Lower lobe of right lung (tissue), 2 donors: Measurements from ENCODE around the gene AHR. TPM values are rescaled to one million over a fixed set of nuclear protein-coding genes. Genes with fewer than 3 reads are reported as not detected.

Source experiments
- ATAC-seq, 2 donors: fragments of 200-7000 bp; cut with Tn5 transposase; one replicate each; pipeline ENCODE4 v1.9.1; 2020 to 2022; ENCODE audit warnings: mild to moderate bottlenecking in 2 of 2, moderate library complexity in 2 of 2
- DNase-seq: peaks from one replicate; pipeline ENCODE4 v3.0.0-alpha.2; 2020
- H3K27ac ChIP-seq: fragments of 200-600 bp; one replicate; pipeline ENCODE4 v1.8.0; 2022
- H3K27me3 ChIP-seq: fragments of 200-600 bp; one replicate; pipeline ENCODE4 v1.8.0; 2022; ENCODE audit warnings: low read depth
- H3K36me3 ChIP-seq: fragments of 200-600 bp; one replicate; pipeline ENCODE4 v1.8.0; 2022; ENCODE audit warnings: mild to moderate bottlenecking
- H3K4me1 ChIP-seq: fragments of 200-600 bp; one replicate; pipeline ENCODE4 v1.8.0; 2022
- H3K4me3 ChIP-seq: fragments of 200-600 bp; one replicate; pipeline ENCODE4 v1.8.0; 2022; ENCODE audit warnings: mild to moderate bottlenecking
- H3K9me3 ChIP-seq: fragments of 200-600 bp; one replicate; pipeline ENCODE4 v1.8.0; 2022
- intact Hi-C: fragments of 100-400 bp; cut with DNase I; formaldehyde crosslinking; loops from one replicate; pipeline ENCODE4 v1.11.0; 2022
- total RNA-seq: library from RNA; stranded (reverse); fragmentation: NEBNext Ultra II Directional; extraction: Animal tissue kit (Norgen Biotek cat#: 25700); gene quantifications from one replicate; pipeline ENCODE4 v1.2.1, GENCODE V29; 2021
- TF ChIP-seq, protein P1 (sequence below): fragments of 200-600 bp; IDR thresholded peaks from one replicate; pipeline ENCODE4 v1.8.0; 2022; ENCODE audit warnings: antibody characterized with exemption, mild to moderate bottlenecking
- donor health status: DM: no; HTN: yes; CAD: no; lungs with severe emphysema.

Gene AHR
- total RNA-seq, 1 donor from 2014 or later = 132 TPM

- no peaks in the 10 kb centered on the region for H3K36me3 ChIP-seq
- intact Hi-C loops = loop anchor here (2.0 kb wide), 1 partner anchor 317 kb away; no protein-coding TSS in a partner anchor
- H3K27ac ChIP-seq = peak overlapping the region; percentile 99
- TF ChIP-seq, protein P1, sequence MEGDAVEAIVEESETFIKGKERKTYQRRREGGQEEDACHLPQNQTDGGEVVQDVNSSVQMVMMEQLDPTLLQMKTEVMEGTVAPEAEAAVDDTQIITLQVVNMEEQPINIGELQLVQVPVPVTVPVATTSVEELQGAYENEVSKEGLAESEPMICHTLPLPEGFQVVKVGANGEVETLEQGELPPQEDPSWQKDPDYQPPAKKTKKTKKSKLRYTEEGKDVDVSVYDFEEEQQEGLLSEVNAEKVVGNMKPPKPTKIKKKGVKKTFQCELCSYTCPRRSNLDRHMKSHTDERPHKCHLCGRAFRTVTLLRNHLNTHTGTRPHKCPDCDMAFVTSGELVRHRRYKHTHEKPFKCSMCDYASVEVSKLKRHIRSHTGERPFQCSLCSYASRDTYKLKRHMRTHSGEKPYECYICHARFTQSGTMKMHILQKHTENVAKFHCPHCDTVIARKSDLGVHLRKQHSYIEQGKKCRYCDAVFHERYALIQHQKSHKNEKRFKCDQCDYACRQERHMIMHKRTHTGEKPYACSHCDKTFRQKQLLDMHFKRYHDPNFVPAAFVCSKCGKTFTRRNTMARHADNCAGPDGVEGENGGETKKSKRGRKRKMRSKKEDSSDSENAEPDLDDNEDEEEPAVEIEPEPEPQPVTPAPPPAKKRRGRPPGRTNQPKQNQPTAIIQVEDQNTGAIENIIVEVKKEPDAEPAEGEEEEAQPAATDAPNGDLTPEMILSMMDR = no peak
- no peaks in the 10 kb centered on the region for H3K9me3 ChIP-seq
- peak overlapping the region; percentile 90 for H3K4me3 ChIP-seq
- no peak for ATAC-seq
- no peaks in the 10 kb centered on the region for H3K27me3 ChIP-seq
- H3K4me1 ChIP-seq = peaks cover 45% of the 10 kb centered on the region
- no peak for DNase-seq
These were observed 1.6 kb downstream of the AHR start for GRCh38 chr7:17300012-17300411.

DNA sequence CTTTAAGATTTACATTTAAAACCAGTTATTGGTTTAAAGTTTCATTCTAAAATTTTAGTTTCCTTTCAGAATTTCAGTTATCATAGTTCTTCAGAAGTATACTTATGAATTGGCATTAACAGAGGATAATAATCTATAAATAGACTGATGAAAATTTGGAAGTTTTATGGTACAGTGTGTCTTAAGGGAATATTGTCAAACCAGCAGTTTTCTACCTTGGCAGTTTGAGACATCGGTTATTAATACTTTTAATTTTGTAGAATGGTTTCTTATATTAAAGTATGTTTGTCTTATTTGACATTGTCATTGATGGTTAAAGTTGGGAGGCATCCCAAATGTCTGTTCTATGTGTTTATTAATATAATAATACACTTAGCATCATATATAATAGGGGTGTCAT is 2.0 kb downstream of the AHR start:
- no peaks in the 10 kb centered on the region for H3K36me3 ChIP-seq
- no peak for DNase-seq
- H3K4me1 ChIP-seq = peaks cover 49% of the 10 kb centered on the region
- H3K27me3 ChIP-seq = no peaks in the 10 kb centered on the region
- TF ChIP-seq, protein P1 = no peak
- peak overlapping the region; percentile 99 for H3K27ac ChIP-seq
- H3K4me3 ChIP-seq = peak overlapping the region; percentile 90
- H3K9me3 ChIP-seq = no peaks in the 10 kb centered on the region
- no peak for ATAC-seq
- intact Hi-C loops = loop anchor here (2.0 kb wide), 1 partner anchor 318 kb away; no protein-coding TSS in a partner anchor

DNA sequence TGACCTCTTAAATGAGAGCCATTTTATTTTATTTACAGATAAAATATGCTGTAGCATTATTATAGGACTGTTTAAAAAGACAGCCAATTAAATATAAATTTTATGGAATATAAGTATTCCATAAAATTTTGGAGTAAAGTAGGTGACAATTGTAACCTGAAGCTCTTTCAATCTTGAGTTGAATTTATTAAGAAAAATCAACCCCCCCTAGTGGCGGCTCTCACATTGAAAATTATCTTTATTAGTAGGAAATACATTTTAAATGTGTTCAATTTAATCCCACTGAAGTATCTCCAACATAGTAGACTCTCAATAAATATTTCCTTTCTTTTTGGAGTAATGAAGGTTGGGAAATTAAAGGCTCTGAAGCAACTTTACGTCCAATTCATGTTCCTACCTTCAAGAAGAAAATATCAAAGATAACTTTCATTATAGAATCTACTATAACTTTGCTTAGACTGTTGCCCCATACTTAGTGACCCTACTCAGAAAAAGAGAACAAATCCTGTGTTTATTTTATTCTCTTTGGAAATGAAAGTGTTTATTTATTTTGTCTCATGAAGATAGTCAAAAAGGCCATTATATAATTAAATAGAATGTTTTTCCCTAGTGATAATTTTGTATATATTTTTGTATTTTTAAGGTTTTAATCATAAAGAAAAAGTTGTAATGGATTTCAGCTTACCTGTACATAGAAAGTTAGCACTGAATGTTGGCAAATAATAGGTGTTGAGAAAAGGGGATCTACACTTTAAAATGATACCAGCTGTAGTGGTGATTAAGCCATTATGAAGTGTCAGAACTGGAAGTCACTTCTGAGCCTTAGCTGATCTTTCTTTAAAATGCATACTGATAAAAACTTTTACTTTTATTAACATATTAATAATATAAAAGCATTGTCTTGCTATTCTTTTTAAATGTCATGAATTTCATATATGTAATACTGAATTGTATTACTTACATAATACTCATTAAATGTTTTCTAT is 3.3 kb downstream of the AHR start:
- peaks cover 62% of the 10 kb centered on the region for H3K4me1 ChIP-seq
- ATAC-seq = no peak
- no peaks in the 10 kb centered on the region for H3K27me3 ChIP-seq
- peak overlapping the region; percentile 99 for H3K27ac ChIP-seq
- no peaks in the 10 kb centered on the region for H3K36me3 ChIP-seq
- H3K4me3 ChIP-seq = peak overlapping the region; percentile 90
- no peaks in the 10 kb centered on the region for H3K9me3 ChIP-seq
- DNase-seq = no peak
- intact Hi-C loops = loop anchor here (2.0 kb wide), 1 partner anchor 319 kb away; no protein-coding TSS in a partner anchor
- TF ChIP-seq, protein P1 = peak; percentile 64

GRCh38 chr7:17302575-17303142 is 4.2 kb downstream of the AHR start:
- DNase-seq (no peak), ATAC-seq (no peak)
- peaks cover 70% of the 10 kb centered on the region for H3K4me1 ChIP-seq
- H3K27me3 ChIP-seq = no peaks in the 10 kb centered on the region
- no peaks in the 10 kb centered on the region for H3K36me3 ChIP-seq
- H3K4me3 ChIP-seq = peak overlapping the region; percentile 90
- H3K27ac ChIP-seq = peak overlapping the region; percentile 99
- intact Hi-C loops = no loop called here
- H3K9me3 ChIP-seq = no peaks in the 10 kb centered on the region
- TF ChIP-seq, protein P1 = peak; percentile 31

GRCh38 chr7:17304926-17305325 is 6.5 kb downstream of the AHR start:
- Histone ChIP-seq H3K4me3 (peak overlapping the region; percentile 90), H3K36me3 (peaks cover under 1% of the 10 kb centered on the region), H3K4me1 (peaks cover 87% of the 10 kb centered on the region), H3K27me3 (no peaks in the 10 kb centered on the region), H3K9me3 (no peaks in the 10 kb centered on the region), H3K27ac (peak overlapping the region; percentile 73)
- TF ChIP-seq, protein P1 = no peak
- intact Hi-C loops = no loop called here
- peak; percentile 39 to 57 for ATAC-seq
- DNase-seq = no peak
